Hematopoietic multipotent progenitor cell treated with erythropoietin and hydrocortisone succinate and interleukin-3 and kit ligand, for 8 days (in vitro differentiated cells): ENCODE measurements around the gene SLC51A.
"Not testable (repeated sequence)": the region's sequence is repeated elsewhere in the genome, so short reads cannot be mapped to it uniquely, and the experiment has no call there.

ENCODE experiments used
- DNase-seq: peaks from one replicate; pipeline ENCODE4 v3.0.0-alpha.2; 2015

SLC51A gene

GRCh38 chr3:196216089-196216564, at the start of gene SLC51A:
Gene SLC51A (plus strand): TSS chr3:196216534. CDS start chr3:196216713, 179 bp downstream.
- no peak for DNase-seq

DNA sequence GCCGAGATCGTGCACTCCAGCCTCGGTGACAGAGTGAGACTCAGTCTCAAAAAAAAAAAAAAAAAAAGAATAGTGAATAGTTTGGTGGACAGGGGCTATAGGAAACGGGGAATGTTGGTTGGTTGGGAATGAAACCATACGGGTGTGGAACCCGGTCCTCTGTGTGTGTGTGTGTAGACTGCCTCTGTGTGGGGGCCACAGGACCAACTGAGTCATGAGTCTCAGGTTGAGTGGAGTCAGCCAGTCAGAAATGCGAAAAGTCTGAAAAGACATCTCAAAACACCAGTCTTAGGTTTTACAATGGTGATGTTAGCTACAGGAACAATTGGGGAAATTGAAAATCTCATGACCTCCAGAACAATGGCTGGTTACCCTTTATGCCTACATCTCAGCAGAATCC, 49.6 kb upstream of the SLC51A start:
- no peak for DNase-seq

GRCh38 chr3:196168808-196169391, 47.4 kb upstream of the SLC51A start:
- peak; percentile 45 for DNase-seq

GRCh38 chr3:196169836-196170240, 46.5 kb upstream of the SLC51A start:
- no peak for DNase-seq

DNA sequence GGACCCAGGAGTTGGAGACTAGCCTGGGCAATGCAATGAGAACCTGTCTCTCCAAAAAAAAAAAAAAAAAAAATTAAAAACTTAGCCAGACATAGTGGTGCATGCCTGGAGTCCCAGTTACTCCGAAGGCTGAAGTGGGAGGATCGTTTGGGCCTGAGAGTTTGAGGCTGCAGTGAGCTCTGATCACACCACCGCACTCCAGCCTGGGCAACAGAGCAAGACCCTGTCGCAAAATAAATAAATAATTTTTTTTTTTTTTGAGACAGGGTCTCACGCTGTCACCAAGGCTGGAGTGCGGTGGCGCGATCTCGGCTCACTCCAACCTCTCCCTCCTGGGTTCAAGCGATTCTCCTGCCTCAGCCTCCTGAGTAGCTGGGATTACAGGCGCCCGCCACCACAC, 46.0 kb upstream of the SLC51A start:
- DNase-seq: not testable (repeated sequence)

GRCh38 chr3:196174652-196175051, 41.7 kb upstream of the SLC51A start:
- no peak for DNase-seq

DNA sequence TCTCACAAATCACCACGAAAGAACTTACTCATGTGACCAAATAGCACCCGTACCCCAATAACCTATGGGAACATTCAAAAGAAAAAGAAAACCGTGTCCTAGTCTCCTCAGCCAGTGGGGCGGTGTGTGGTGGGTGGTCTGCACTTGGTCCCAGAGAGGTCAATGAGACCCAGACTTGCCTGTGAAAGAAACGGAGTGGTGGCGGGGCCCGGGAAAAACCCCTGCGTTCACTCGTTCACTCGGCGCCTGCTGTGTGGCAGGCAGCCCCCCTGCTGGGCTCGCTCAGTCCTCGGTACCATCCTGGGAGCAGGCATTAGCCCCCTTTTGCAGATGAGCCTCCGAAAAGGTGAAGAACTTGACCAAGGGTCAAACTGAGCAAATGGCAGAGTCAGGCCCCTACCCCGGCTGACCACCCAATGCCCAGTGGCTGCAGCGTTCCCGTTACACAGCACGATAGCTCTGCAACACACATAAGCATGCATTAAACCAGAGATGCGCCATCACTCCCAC, 41.2 kb upstream of the SLC51A start:
- no peak for DNase-seq

DNA sequence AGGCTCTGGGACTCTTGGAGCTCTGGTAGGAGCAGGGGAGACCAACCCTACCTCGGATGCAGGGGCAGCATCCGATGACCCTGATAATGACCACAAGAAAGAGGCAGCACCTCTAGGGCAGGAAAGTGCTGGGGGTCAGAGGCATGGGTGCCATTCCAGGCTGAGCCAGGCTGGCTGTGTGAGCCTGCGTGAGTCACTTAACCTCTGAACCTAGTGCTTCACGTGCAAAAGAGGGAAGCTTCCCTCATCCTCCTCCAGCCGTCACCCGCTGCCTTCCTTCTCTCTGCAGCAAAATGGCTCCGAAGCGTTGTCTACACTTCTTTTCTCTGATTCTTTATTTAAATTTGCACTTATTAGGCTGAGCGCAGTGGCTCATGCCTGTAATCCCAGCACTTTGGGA, 40.6 kb upstream of the SLC51A start:
- no peak for DNase-seq

DNA sequence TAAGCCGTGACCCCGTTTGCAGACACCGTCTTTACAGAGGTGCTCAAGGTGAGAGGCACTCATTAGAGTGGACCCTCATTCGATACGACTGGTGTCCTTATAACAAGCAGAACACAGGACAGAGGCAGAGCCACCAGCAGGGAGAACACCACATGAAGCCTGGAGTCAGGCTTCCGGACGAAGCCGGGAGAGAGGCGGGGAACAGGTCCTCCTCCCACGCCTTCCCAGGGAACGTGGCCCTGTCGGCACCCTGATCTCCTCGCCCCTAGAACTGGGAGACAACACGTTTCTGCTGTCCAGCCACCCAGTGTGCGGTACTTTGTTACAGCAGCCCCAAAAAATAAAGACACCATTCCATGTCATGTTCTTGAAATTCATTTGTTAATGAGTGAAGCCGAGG, 38.8 kb upstream of the SLC51A start:
- no peak for DNase-seq

- DNase-seq: peak; percentile 36
Measured at GRCh38 chr3:196177967-196178366, 38.4 kb upstream of the SLC51A start.

DNA sequence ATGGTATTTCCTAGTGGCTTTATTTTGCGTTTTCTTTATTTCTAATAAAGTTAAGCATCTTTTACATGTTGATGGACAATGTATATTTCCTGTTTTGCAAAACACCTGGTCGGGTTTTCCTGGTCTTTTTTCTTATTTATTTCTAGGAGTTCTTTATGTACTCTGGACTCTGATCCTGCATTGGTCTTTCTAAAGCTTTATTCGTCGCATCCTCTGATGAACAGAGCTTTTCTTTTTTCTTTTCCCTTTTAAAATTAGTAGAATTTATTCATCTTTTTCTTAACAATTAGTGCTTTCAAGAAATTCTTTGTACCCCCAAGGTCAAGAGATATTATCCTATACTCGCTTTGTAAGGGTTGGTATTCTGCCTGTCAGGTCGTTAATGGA, 37.3 kb upstream of the SLC51A start:
- no peak for DNase-seq

DNA sequence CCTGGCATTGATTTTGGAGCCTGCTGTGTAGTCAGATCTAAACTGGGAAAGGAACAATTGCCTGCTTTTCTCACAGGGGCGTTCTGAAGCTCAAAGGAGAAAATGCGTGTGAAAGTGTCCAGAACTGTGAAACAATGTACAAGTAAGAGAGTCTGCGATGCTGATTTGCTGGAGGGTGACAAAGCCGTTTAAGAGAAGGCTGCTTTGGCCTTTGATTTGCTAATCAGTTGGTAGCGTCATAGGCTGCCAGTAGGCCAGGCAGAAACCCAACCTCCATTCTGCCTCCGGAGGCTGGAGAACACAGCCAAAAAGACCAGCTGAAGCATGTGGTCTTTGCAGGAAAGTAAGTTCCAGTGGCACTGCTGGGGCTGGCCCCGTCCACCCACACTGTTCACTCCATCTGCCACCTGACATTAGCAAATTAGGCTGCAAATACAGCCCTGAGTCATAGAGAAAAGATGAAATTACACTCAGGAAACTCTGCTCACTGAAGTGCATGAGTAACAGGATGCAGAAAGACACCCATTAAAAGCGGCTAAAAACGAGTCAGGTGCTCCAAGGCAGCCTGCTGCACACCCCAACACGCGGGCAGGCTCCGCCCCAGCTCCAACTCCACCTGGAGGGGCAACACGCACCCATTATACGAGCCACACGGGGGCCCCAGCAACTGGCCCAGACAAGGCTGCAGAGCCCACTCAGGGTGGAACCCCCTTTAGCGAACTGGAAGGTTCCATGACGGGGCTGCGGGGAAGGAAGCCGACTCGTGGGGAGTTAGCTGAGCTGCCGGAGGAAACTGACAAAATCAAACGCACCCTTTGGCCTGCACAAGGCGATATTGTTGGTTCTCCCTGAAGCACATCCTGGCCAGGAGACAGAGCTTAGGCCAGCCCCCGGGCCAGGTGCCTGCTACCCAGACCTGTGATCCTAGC, 36.7 kb upstream of the SLC51A start:
- peak; percentile 94 for DNase-seq

GRCh38 chr3:196180346-196180745, 36.0 kb upstream of the SLC51A start:
- DNase-seq: peak; percentile 46

GRCh38 chr3:196181127-196181546, 35.2 kb upstream of the SLC51A start:
- DNase-seq: peak; percentile 56

DNA sequence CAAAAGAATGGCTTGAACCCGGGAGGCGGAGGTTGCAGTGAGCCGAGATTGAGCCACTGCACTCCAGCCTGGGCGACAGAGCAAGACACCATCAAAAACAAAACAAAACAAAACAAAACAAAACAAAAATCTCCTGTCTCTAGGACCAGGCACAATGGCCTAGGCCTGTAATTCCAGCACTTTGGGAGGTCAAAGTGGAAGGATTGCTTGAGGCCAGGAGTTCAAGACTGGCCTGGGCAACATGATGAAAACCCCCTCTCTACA, 32.2 kb upstream of the SLC51A start:
- not testable (repeated sequence) for DNase-seq

- DNase-seq: no peak
Measured at GRCh38 chr3:196184881-196185280, 31.5 kb upstream of the SLC51A start.

DNA sequence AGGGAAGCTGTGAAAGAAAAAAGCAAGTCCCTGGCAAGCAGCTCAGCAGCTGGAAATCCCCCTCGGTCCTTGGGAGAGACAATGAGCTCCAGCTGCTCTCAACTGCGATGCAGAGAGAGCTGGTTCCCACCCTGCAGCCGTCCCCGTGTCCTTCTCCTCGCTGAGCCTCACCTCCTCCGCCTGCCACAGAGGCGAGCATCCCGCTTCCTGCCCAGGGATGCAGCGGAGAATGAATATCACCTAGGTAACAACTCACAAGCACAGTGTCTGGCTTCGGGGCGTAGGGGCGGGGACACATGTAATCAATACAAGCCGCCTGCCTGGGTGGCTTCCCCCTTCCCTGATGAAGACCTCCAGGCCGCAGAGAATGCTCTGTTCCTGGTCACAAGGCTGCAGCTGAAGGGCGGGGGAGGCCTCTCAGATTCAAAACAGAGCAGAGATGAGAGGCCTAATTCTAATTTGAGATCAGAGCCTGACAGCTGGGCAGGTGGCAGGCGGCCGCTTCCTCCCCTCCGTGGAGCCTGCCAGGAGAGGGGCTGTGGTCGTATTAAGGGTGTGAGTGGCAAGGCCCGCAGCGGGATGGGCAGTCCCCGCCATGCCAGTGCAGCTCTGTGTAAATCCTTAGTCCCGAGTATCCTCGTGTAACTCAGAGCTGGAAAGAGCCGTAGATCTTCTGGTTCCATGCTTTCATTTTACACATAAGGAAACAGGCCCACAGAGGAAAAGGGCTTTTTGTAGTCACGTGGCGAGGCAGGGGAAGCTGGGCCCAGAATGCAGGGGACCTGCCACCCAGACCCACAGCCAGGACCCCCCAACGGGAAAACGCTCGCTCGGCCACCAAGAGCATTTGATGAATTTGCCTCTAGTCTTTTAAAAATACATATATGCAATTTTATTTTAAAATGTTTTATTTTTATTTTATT, 29.4 kb upstream of the SLC51A start:
- peak; percentile 82 for DNase-seq

DNA sequence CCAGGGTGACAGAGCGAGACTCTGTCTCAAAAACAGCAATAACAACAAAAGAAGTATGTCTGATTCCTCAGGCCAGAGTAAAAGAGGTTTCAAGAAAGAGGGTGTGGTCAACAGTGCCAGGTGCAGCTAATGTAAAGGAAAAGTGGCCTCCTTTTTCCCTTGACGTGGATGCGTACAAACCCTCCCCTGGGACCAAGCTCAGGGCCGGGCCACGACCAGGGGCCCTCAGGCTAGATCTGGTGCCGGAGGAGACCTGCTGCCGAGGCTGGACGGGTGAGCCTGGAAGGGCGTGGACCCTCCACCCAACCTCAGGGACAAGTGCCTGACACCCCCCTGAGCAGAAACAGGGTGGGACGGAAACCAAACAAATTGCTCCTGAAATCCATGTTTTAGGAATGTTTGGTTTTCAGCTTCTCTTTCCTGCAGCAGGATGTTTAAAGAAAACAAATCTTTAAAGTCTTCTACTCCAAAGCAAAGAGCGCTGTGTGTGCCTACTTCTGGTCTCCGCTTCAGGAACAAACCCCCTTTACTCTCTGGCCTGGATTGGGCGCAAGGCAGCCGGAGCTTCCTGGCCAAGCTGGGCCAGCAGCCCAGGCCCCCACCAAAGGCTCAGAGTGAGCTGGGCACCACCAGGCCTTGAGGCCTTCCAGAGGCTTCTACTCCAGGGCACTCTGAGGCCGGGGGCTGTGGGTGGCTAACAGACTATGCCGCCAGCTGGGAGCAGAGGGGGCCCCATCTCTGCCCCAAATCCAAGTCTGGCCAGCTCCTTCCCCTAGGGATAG, 26.6 kb upstream of the SLC51A start:
- no peak for DNase-seq

DNA sequence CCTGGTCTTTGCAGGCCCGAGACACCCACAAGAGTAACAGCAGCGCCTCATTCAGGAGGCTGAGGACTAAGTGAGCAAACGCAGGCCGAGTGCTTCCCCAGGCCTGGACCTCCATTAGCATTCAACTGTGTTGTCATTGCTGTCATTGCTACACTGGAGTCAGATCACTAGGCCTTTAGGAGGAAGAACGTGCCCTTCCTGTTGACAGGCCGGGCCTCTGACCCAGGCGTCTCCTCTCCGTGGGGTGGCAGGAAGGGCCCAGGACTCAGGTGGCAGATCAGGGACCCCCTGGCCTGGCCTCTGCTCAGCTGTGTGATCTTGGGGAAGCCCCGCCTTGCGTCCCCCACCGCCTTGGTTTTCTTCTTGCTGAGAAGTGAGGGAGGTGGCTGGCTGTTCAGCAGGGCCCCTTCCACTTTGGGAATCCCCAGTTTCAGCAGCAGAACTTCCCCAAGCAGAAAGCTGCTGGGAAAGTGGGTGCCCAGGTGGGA, 24.3 kb upstream of the SLC51A start:
- peak; percentile 61 for DNase-seq

DNA sequence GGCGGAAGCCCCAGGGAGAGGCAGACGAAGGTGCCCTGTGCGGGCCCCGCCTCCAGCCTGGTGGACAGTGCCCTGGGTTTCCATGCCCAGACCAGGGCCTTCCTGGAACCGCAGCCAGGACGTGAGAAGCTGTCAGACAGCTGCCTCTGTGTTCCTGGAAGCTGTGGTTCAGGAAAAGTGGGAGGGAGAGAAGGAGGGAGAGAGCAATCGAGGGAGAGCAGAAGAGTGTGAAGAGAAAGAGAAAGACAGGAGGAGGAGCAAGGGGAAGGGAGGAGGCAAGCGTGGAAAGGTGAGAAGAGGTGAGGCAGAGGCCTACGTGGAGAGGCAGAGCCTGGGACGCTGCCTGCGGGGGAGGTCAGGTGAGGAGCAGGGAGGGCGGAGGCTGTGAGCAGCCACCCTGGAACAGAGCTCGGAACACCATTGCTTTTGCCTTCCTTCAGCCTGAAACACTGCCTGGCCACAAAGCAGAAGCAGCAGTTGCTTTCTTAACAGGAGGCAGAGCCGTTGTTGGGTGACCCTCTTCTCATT, 23.7 kb upstream of the SLC51A start:
- DNase-seq: peak; percentile 80

DNA sequence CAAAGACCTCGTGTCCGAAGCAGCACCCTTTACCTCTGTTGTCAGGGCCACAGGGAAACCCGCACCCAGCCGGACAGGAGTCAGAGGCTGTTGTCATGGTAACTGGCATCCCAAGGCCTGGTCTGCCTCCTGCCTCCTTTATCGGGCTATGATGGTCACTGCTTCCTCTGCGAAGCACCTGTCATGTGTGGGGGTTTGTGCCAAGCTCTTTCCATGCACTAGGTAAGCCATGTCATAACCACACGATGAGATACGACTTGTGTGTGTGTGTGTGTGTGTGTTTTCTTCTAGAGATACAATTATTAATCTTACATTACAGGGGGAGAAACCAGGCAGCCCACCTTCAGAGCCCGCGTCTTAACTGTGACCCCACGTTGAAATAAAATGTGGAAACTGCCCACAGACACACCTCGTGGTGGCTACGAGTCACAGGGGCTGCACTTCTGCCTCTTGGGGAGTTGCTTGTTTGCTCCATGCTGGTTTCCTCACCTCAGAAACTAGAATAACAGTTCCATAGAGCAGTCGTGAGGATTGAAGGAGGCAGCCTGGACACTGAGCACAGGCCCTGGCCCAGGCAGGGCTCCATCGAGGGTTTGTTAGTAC, 23.1 kb upstream of the SLC51A start:
- peak; percentile 66 for DNase-seq
